ENCODE data around the gene EFNA2. TPM values are rescaled to one million over a fixed set of nuclear protein-coding genes. Genes with fewer than 3 reads are reported as not detected.

The EFNA2 gene
- total and polyA plus RNA-seq, 2 of the 4 experiments (the other 2 are of a cell fraction) = not detected

DNA sequence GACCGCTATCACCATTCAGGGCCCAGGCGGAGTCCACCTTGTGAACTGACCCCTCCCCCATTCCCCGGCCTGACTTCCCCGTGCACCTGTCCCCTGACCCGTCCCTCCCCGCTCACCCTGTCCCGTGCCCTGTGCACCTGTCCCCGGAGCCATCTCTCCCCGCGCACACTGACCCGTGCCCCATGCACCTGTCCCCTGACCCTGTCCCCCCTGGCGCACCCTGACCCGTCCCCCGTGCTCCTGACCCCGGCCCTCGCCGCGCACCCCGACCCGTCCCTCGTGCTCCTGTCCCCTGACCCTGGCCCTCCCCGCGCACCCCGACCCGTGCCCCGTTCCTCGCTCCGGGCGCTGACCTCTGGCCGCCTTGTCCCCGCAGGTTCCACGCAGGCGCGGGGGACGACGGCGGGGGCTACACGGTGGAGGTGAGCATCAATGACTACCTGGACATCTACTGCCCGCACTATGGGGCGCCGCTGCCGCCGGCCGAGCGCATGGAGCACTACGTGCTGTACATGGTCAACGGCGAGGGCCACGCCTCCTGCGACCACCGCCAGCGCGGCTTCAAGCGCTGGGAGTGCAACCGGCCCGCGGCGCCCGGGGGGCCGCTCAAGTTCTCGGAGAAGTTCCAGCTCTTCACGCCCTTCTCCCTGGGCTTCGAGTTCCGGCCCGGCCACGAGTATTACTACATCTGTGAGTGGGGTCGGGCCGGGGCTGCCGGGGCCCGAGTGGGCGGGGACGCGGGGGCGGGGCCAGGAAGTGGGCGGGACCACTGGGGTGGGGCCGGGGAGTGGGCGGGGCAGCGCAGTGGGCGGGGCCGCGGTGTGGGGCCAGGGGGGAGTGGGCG lies 9.7 kb downstream of the EFNA2 start:
- no peak for DNase-seq
- H2BK15ac ChIP-seq (ENCODE audit: low read depth, low read length) = no peak overlapping the region
- no peak overlapping the region for H3K14ac ChIP-seq (replicated peaks; ENCODE audit: low read depth, low read length)
- no peak overlapping the region for H3K27ac ChIP-seq (ENCODE audit: insufficient read depth, low read length)
- H3K4me2 ChIP-seq (ENCODE audit: low read depth, low read length) = peak overlapping the region; percentile 29
- H2AK9ac ChIP-seq (replicated peaks; ENCODE audit: low read depth, low read length, poor library complexity) = no peak overlapping the region
- dilution Hi-C loops (cut with HindIII; ENCODE audit: low sequenced_read_pairs, unreplicated experiment) = no loop called here
- ChIA-PET CTCF (no interaction called here), POLR2A (ENCODE audit: unreplicated experiment) (no interaction called here)
- WGBS, 2 experiments (ENCODE audit: extremely low coverage in 2 of 2, insufficient read length in 1 of 2) = 17% methylated on average over 30 of the region's 82 CpGs; no CpG with 5 or more reads in 1 of the 2 experiments
- no peak overlapping the region for H2AK5ac ChIP-seq (ENCODE audit: low read depth, low read length)
- intact Hi-C loops (cut with micrococcal nuclease) = no loop called here
- no peak overlapping the region for H3K23ac ChIP-seq (ENCODE audit: low read depth, low read length)
- no peak overlapping the region for H3K18ac ChIP-seq (ENCODE audit: low read depth, low read length)
- H3K79me1 ChIP-seq (ENCODE audit: low read depth in 1 of 2, low read length in 2 of 2) = no peaks in the 10 kb centered on the region
- peaks cover 18% of the 10 kb centered on the region; the same call in 1 of the 2 replicates for H3K27me3 ChIP-seq (ENCODE audit: control insufficient read depth, insufficient read depth, low read length)
- no peak overlapping the region for H3K9ac ChIP-seq (ENCODE audit: low read depth, low read length)
- no peak overlapping the region for H3K4ac ChIP-seq (ENCODE audit: low read depth, low read length)
- H3K9me1 ChIP-seq (ENCODE audit: insufficient read depth, low read length) = no peaks in the 10 kb centered on the region
- ATAC-seq (ENCODE audit: low read depth) = peak; percentile 88
- no peak overlapping the region for H4K5ac ChIP-seq (ENCODE audit: low read depth, low read length)
- peaks cover 3% of the 10 kb centered on the region; the same call in 1 of the 2 replicates for H3K4me1 ChIP-seq (ENCODE audit: control insufficient read depth, insufficient read depth, low read length)
- no peaks in the 10 kb centered on the region for H3K9me3 ChIP-seq (ENCODE audit: control insufficient read depth, insufficient read depth, low read length)
- no peak overlapping the region for H2BK5ac ChIP-seq (ENCODE audit: low read depth, low read length, poor library complexity, severe bottlenecking)
- BruUV-seq (replicated peaks) = no TSS peak
- no peaks in the 10 kb centered on the region for H4K20me1 ChIP-seq (ENCODE audit: insufficient read depth, low read length)
- H2AFZ ChIP-seq (replicated peaks; ENCODE audit: low read length, poor library complexity) = peak overlapping the region; percentile 75
- H3K56ac ChIP-seq (ENCODE audit: extremely low read depth, insufficient read depth, low read length) = no peak overlapping the region
- no peak overlapping the region for H2BK20ac ChIP-seq (ENCODE audit: low read depth, low read length)
- H4K8ac ChIP-seq (ENCODE audit: low read depth in 2 of 2, low read length in 2 of 2) = no peak overlapping the region
- no peak overlapping the region for H2BK120ac ChIP-seq (ENCODE audit: low read depth, low read length)
- in situ Hi-C loops (cut with MboI; ENCODE audit: low sequenced_read_pairs) = no loop called here
- no peak overlapping the region for H4K91ac ChIP-seq (ENCODE audit: insufficient read depth, low read depth, low read length)
- peak overlapping the region; percentile 5; the same call in 1 of the 2 replicates for H3K4me3 ChIP-seq (ENCODE audit: insufficient read depth, low read depth, low read length)
- no peaks in the 10 kb centered on the region for H3K36me3 ChIP-seq (ENCODE audit: control insufficient read depth, insufficient read depth, low read length)
- TF ChIP-seq MAZ (IDR thresholded peaks at IDR 0.05; ENCODE audit: borderline replicate concordance, low read depth, low read length) = no peak
- TF ChIP-seq CHD1 (IDR thresholded peaks at IDR 0.05; ENCODE audit: low read depth, low read length) = no peak
- no peak for TF ChIP-seq POLR2A (IDR thresholded peaks at IDR 0.05; ENCODE audit: low read depth, low read length)
- TF ChIP-seq SMC3 (IDR thresholded peaks at IDR 0.05; ENCODE audit: low read depth, low read length) = no peak
- no peak for TF ChIP-seq CEBPB (IDR thresholded peaks at IDR 0.05; ENCODE audit: low read depth, low read length)
- no peak for TF ChIP-seq MAFK (IDR thresholded peaks at IDR 0.05; ENCODE audit: low read depth, low read length)
- no peak for TF ChIP-seq RAD21 (IDR thresholded peaks at IDR 0.05; ENCODE audit: low read length)
- TF ChIP-seq MXI1 (IDR thresholded peaks at IDR 0.05; ENCODE audit: borderline replicate concordance, low read depth, low read length) = no peak
- no peak for TF ChIP-seq NFE2L2 (IDR thresholded peaks at IDR 0.05; ENCODE audit: low read depth, low read length)
- TF ChIP-seq BHLHE40 (IDR thresholded peaks at IDR 0.05; ENCODE audit: low read depth, low read length) = no peak
- TF ChIP-seq, protein P1, sequence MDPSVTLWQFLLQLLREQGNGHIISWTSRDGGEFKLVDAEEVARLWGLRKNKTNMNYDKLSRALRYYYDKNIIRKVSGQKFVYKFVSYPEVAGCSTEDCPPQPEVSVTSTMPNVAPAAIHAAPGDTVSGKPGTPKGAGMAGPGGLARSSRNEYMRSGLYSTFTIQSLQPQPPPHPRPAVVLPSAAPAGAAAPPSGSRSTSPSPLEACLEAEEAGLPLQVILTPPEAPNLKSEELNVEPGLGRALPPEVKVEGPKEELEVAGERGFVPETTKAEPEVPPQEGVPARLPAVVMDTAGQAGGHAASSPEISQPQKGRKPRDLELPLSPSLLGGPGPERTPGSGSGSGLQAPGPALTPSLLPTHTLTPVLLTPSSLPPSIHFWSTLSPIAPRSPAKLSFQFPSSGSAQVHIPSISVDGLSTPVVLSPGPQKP (IDR thresholded peaks at IDR 0.05; ENCODE audit: borderline replicate concordance, low read depth, low read length) = no peak
- TF ChIP-seq RCOR1 (IDR thresholded peaks at IDR 0.05; ENCODE audit: insufficient replicate concordance, low read length) = no peak
- TF ChIP-seq, protein P2, sequence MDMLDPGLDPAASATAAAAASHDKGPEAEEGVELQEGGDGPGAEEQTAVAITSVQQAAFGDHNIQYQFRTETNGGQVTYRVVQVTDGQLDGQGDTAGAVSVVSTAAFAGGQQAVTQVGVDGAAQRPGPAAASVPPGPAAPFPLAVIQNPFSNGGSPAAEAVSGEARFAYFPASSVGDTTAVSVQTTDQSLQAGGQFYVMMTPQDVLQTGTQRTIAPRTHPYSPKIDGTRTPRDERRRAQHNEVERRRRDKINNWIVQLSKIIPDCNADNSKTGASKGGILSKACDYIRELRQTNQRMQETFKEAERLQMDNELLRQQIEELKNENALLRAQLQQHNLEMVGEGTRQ (IDR thresholded peaks at IDR 0.05; ENCODE audit: low read depth, low read length) = no peak
- no peak for TF ChIP-seq RFX5 (IDR thresholded peaks at IDR 0.05; ENCODE audit: low read depth, low read length)
- TF ChIP-seq FOS (IDR thresholded peaks at IDR 0.05; ENCODE audit: low read depth, low read length) = no peak

Measured in IMR-90 (cell line).